HG02763 (cell line): ENCODE results near the gene ZSCAN22.
"Not testable (repeated sequence)": the region's sequence is repeated elsewhere in the genome, so short reads cannot be mapped to it uniquely, and the experiment has no call there.

ENCODE experiments used
- ATAC-seq: cut with Tn5 transposase; IDR thresholded peaks from one replicate; pipeline ENCODE4 v1.9.1; 2021; ENCODE audit warnings: mild to moderate bottlenecking, moderate library complexity; ENCODE audit not compliant: unreplicated experiment

ZSCAN22 gene

GRCh38 chr19:58368561-58369360 is 42.0 kb downstream of the ZSCAN22 start:
- ATAC-seq: no peak

- no peak for ATAC-seq
These were observed 45.7 kb downstream of the ZSCAN22 start for GRCh38 chr19:58372311-58373133.

GRCh38 chr19:58374200-58374599 is 47.4 kb downstream of the ZSCAN22 start:
- ATAC-seq: no peak

- not testable (repeated sequence) for ATAC-seq
These were observed 49.9 kb downstream of the ZSCAN22 start for GRCh38 chr19:58376724-58377123.

GRCh38 chr19:58379246-58379645 is 52.5 kb downstream of the ZSCAN22 start:
- ATAC-seq: no peak

- ATAC-seq: no peak
These were observed 53.4 kb downstream of the ZSCAN22 start for GRCh38 chr19:58380037-58380661.

- ATAC-seq: peak; percentile 79
These were observed 54.1 kb downstream of the ZSCAN22 start, which contains the start of gene ZNF837 for GRCh38 chr19:58380662-58381459. Gene ZNF837, minus strand, starts transcription at chr19:58381030. Its CDS starts 11,698 bp downstream, at chr19:58369332.

GRCh38 chr19:58381460-58382212 is 54.8 kb downstream of the ZSCAN22 start:
- no peak for ATAC-seq

GRCh38 chr19:58382997-58383603 is 56.3 kb downstream of the ZSCAN22 start:
- ATAC-seq: no peak

GRCh38 chr19:58385313-58385890 is 58.6 kb downstream of the ZSCAN22 start:
- ATAC-seq: no peak

- ATAC-seq: no peak
These were observed 59.2 kb downstream of the ZSCAN22 start for GRCh38 chr19:58385891-58386575.

- peak; percentile 85 for ATAC-seq
These were observed 60.0 kb downstream of the ZSCAN22 start, which contains the start of gene RPS5 for GRCh38 chr19:58386576-58387337. Gene RPS5, plus strand, starts transcription at chr19:58387269. Its CDS starts 869 bp downstream, at chr19:58388138.

GRCh38 chr19:58387338-58388174 is 60.8 kb downstream of the ZSCAN22 start:
- ATAC-seq: no peak

GRCh38 chr19:58388175-58388526 is 61.4 kb downstream of the ZSCAN22 start:
- ATAC-seq: no peak
